OCI-LY1 (cell line): ENCODE data around the gene IL5.

Experiments used
- EZH2 ChIP-seq: fragments of 200-600 bp; sonication (generic), shearing (Covaris generic); IDR thresholded peaks from 2 replicates; pipeline ENCODE4 v1.8.0; 2017; ENCODE audit warnings: borderline replicate concordance, mixed run types, mild to moderate bottlenecking, antibody characterized with exemption, low read length, moderate library complexity, mixed read lengths
- TF ChIP-seq, protein P1 (sequence below): fragments of 200-600 bp; sonication (generic), shearing (Covaris generic); IDR thresholded peaks from 2 replicates; pipeline ENCODE4 v1.5.1; 2017; ENCODE audit warnings: mild to moderate bottlenecking, antibody characterized with exemption, low read length, moderate library complexity, mixed read lengths

DNA sequence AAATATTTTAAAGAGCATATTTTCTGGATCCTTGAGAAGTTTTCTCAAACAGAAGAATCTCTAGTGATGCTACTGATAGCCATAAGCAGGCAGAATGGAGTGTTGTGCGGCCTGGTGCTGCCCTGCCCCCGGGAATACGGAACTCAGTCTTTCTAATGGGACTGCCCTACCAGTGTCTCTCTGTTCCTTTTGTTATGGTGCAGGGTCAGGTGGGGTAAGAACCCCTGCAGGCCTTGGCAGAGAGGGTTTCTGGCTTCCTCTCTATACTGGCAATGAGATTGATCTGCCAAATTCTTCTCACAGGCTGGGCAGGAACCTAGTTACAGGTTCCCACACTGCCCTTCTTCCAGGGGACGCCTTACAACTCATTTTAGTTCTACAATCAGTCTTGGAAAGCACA is 2.6 kb downstream of the IL5 start:
- TF ChIP-seq, protein P1, sequence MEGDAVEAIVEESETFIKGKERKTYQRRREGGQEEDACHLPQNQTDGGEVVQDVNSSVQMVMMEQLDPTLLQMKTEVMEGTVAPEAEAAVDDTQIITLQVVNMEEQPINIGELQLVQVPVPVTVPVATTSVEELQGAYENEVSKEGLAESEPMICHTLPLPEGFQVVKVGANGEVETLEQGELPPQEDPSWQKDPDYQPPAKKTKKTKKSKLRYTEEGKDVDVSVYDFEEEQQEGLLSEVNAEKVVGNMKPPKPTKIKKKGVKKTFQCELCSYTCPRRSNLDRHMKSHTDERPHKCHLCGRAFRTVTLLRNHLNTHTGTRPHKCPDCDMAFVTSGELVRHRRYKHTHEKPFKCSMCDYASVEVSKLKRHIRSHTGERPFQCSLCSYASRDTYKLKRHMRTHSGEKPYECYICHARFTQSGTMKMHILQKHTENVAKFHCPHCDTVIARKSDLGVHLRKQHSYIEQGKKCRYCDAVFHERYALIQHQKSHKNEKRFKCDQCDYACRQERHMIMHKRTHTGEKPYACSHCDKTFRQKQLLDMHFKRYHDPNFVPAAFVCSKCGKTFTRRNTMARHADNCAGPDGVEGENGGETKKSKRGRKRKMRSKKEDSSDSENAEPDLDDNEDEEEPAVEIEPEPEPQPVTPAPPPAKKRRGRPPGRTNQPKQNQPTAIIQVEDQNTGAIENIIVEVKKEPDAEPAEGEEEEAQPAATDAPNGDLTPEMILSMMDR, result no peak
- no peak for TF ChIP-seq EZH2
